Stimulated activated CD8-positive, alpha-beta memory T cell treated with anti-CD3 and anti-CD28 coated beads, Interleukin-15, amount 100 ng/mL, for 4 hours (primary cell): ENCODE measurements around the gene CDH13.

Source experiments
- DNase-seq, 2 donors: peaks; one replicate each; pipeline ENCODE4 v3.0.0-alpha.2; 2020; ENCODE audit warnings: low read depth in 2 of 2

The CDH13 gene

DNA sequence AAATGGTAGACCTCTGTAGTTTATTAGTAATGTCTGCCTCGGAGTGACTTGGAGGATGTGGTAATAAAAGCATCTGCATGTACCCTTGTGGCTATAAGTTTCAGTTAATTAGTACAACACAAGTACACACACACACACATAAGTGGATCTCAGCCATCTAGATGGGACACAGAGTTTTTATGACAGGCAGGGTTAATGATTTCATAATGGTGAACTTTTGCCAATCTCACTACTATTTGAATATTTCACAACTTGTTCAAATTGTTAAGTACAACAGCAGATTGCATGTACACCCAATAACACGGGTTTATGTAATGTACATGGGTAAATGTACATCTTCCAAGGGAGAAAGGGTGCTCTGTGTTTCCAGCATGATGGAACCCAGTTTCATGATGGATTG is 669.7 kb downstream of the CDH13 start:
- no peak for DNase-seq

DNA sequence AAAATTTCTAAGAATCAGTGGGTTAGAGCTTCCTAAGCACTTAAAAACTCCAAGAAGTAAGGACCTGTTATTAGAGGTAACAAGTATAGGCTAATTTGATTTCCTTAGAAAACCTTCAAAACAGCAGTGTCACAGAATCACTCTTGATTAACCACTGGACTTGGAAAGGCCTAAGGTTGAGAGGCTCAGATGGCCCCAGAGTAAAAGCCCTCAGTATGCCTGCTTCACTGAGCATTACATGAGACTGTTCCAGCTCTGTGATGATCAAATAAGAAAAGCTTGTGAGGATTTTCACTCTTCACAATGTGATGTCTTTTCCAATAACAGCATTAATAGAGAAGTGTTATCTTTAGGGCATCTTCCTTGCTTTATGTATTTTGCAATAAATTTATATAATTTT is 671.8 kb downstream of the CDH13 start:
- no peak for DNase-seq

DNA sequence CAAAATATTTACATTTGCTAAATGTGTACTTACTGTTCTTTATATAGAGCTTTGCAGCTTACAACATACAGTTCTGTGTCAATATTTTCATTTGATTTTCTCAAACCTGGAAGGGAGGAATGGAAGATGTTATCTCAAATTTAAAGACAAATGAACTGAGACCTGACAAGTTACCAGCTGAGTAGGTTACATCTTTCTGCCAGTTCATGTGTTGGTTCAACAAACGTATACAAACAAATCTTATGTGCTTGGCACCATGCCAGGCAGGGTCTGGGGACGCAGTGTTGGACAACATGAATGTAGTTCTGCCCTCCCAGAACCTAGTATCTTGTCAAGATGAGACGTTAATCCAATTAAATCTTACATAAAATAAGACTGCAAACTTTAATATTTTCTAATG is 673.6 kb downstream of the CDH13 start:
- no peak for DNase-seq

DNA sequence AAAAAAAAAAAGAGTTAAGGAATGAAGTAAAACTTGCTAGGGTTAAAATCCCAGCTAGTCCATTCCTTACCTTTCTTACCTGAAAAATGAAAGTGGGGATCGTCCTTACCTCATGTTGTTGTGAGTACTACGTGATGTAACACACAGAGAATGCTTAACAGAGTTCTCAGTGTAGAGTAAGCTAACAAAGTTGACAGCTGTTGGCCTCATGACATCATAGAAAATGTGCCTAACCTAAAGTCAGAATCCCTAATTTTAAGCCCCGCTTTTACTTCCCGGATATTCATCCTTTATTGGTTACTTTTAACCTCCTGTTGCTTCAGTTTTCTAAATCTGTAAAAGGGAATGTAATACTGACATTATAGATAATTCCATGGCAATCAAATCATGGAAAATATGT is 675.2 kb downstream of the CDH13 start:
- no peak for DNase-seq

DNA sequence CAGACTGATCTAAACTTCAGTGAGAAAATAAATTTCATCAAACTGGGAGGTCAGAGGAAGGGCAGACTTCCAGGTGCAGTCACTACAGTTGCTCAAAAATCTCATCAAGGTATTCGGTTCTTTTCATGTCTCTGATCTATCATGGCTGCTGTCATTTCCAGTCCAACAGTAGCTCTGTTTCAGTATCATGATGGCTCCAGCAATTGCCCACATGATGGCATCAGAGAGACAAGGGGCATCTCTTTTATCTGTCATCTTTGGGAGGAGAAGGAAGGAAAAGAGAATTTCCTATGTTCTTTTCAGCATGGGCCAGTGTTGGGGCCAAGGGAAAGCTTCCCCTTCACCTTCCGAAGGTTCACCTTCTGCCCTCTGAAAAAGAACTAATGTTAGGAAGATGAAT is 676.1 kb downstream of the CDH13 start:
- no peak for DNase-seq

DNA sequence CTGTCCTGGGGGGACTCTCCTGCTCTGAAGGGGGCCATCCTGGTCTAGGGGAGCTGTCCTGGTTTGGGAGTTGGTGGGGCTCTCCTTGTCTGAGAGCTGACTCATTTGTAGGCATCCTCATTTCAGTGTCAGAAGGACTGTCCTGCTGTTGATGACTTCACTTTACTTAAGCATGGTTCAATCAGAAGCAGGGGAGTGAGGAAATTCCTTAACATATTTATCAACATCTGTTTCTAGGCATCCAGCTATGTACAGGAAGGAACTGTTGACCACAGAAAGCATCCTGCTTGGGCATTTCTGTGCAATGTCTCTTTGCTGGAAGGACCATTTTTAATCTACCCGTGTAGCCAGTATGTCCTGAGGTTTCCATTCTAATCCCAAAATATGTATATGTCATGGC is 678.3 kb downstream of the CDH13 start:
- DNase-seq = no peak

DNA sequence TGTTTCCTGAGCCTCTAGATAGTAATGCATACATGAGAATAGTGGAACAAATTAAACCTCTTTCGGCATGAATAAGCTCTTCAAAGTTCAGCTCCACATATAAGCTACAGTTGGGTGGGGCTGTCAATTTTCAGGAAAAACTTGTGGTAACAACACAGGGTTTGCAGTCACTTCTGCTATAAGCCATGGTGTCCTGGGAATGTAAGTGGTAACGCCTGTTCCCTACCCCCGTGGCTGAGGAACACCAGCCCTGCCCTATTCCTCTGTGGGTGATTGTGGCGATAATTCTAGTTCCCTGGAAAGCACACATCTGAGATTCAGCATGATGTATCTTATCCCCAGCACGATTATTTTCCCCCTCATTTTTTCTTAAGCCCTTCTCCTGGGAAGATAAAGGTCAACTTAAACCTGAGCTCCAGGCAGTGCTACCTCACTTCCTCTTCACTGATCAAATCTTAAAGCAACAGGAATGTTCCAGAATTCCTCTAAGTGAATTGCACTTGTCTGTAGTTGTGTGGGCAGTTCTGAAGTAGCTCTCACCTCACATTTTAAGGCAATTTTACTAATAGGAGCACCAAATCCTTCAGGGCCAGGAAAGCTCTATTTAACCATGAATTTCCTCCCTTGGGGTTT is 680.3 kb downstream of the CDH13 start:
- DNase-seq = no peak

DNA sequence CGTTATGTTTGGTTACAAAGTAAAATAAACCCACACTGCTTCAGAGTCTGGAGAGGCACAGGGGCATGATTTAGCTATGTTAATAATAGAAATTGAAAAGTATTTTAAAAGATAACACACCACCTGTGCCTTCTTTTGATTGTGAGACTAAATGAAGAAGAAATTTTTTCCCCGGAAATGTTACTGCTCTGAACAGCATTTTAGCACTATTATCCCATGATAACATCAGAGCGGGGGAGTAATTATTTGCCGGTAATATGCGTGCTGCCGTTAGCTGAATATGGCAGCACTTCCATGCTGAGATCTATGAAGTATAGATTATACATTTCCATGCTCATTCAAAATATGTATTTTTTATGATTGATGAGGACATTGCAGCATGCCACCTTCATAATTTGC is 680.8 kb downstream of the CDH13 start:
- DNase-seq = no peak

DNA sequence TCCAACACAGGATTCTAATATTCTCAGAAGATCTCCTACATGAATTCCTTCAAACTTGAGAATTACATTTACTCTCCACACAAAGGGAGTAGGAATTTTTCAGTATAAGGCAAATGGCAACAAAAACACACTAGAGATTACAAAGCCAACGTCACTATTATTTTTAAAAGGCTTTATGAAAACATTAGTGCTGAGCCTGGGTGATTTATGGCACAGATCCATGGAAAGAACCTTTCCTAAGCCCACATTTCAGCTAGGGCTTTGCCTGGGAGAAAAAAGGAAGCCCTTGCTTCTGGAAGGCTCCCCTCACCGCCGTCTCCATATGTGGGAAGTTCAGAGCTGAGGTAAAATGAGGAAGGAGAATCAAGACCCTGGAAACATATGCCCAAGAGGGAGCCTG is 681.6 kb downstream of the CDH13 start:
- DNase-seq = no peak

DNA sequence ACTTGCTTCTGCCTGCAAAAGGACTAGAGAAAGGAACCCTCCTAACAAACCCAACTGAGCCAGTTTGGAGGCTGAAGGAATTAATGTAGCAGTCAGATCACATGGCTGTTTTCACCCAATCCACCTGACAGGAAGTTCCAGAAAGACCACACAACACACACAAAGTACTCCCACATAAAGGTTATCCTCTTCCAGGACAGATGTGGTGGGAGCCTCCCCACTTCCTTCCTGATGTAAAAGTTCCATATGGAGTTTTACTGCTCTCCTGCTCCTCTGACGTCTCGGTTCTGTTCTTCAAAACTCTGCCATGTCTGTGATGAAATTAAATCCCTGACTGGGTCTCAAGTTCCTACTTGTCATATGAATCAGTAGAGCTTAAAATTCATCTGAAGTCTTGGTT is 684.0 kb downstream of the CDH13 start:
- DNase-seq = no peak

DNA sequence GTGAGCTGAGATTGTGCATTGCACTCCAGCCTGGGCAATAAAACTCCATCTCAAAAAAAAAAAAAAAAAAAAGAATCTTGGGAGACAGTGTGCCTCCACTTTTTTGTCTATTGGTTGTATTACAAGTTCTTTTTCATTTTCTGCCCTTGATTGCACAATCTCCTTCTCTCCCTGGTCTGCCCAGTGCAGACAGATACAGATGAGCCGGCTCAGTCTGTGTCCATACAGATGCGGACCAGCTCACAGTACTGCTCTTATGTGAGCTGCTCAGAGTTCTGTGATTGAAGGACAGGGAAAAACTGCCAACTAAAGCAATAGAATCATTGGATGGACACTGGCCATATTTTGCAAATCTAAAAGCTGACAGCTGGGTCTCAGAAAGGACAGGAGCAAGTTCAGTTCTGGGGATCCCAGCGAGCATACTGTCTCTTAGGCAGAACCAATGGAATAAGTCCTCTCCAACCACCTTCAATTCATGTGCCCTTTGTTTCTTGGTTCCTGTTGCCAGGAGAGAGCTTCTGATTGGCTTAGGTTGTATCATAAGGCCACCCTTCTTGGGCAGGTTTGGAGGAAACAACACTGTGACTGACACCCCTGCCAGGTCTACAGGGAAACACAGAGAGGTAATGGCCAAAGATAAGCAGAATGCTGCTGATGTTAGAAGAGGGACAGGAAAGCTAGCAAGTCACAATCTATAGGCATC is 685.4 kb downstream of the CDH13 start:
- DNase-seq = no peak

DNA sequence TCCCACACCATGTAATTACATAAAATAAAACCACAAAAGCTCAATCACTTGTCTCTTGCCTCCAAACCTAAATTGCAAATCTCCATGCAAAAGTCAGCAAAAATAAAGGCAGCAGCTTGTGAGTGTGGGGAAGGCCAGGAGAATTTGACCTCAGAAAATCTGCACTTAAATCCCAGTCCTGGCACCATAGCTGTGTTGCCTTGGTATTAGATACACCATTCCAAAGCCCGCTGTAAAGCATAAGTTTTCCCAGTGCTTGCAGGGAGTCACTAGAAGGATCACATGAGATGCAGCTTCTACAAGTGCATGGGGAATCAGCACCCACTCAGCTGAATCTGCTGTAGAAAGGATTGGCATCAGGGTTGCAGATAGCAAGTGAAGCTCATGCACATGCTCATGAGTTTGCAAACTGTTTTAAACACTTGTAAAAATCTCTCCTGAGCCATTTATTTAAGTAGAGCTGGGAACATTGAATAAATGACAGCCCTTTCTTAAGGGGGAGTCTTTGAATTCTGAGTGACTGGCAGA is 686.0 kb downstream of the CDH13 start:
- no peak for DNase-seq

DNA sequence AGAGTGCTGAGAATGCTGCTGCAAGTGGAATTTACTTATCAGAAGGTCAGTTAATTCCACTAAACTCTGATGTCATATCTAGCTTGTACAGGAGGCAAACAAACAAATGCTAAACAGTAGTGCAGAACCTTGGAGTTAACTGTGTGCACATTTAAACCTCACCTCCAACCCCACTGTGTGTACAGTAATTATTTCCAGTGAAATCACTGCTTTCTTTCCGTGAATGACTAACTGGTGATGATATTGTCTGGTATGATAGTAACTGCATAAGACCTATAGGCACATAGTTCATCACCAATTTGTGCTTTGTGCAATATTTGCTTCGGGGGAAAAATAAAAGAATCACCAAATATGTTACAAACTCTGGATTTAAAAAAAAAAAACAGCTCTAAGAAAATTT is 688.5 kb downstream of the CDH13 start:
- DNase-seq = no peak

DNA sequence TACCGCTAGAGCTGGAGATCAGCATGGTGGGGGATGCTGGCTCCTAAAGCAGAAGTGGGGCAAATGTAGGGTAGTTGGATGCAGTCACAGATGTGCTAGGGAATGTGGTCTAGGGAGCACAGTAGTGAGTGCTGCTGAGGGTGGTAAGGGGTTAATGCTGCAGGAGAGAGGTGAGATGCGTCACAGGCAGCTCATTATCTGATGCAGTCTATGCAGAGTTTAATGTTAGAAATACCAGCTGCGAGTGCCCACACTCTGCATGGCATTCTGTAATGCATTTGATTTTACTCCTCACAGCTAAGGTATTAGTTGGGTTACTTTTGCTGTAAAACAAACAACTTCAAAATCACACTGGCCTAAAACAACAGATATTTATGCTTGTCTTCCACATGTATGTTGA is 689.7 kb downstream of the CDH13 start:
- DNase-seq = no peak

DNA sequence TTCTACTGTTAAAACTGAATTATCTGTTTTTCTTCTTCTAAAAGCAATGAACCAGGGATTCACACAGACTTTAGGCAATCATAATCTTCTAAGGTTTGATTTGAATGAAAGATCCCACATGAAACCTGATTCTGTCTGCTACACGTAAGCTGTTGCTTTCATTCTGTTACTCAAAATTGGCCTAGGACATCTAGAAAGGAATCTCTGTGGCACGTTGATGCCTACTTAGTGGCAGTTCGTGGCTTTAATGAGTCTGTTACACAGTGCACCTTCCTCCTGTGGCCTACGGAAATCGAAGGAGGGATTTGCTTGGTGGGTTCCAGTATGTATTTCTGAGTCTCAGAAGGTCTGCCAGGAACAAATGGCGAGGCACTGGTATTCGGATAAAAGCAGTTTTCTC is 691.6 kb downstream of the CDH13 start:
- no peak for DNase-seq

DNA sequence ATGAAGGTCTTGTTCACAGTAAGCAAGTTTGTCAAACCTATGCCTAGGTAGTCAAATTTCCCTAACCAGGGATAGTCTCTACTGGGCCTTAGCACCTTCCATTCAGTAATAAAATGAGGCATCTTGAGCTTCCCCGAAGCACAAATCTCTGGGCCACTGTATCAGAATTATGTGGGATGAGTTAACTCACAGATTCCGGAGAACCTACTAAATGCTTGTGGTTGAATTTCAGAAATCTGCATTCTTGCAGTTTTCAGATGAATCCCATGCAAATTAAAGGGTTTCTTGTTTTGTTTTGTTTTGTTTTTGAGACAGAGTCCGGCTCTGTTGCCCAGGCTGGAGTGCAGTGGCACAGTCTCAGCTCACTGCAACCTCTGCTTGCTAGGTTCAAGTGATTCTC is 702.2 kb downstream of the CDH13 start:
- DNase-seq = no peak

DNA sequence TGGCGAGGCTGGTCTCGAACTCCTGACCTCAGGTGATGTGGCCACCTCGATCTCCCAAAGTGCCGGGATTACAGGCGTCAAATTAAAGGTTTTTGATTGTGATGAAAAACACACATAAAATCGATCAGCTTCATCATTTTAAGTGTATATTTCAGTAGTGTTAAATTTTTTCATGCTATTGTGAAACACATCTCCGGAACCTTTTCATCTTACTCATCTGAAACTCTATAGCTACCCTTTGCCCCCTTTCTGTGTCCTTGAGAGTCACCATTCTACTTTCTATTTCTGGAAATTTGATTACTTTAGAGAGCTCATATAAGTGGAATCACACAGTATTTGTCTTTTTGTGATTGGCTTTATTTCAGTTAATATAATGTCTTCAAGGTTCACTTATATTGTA is 702.7 kb downstream of the CDH13 start:
- no peak for DNase-seq

DNA sequence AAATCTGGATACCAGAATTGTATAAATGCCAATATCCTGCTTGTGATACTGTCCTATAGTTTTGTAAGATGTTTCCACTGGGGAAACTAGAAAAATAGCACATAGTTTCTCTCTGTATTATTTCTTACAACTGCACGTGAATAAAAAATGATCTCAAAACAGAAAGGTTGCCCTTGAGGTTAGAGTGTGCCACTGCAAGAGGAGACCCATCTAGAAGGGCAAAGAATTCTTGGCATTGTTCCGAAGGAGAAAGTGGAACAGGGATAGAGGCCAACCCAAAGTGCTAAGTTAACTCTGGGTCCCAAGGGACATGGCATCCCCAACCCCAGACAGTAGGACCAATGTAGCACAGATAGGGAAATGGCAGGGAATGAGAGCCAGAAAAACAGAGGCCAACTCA is 703.5 kb downstream of the CDH13 start:
- DNase-seq = no peak

DNA sequence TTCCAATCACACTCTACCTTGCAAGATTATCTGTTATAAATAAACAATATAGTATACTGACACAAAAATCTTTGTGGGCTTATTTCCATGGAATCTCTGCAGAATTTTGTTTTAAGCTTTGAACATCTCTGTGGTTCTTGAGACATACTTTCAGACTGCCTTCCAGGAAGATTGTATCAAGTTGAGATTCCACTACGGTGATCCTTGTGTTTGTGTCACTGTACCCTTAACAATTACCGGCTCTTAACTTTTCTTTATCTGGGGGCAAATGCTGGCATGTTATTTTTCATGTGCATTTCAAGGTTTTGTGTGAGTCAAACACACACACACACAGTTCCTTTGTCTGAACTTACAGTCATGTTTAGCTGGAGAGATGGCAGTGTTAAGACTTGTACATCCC is 708.3 kb downstream of the CDH13 start:
- DNase-seq = no peak

DNA sequence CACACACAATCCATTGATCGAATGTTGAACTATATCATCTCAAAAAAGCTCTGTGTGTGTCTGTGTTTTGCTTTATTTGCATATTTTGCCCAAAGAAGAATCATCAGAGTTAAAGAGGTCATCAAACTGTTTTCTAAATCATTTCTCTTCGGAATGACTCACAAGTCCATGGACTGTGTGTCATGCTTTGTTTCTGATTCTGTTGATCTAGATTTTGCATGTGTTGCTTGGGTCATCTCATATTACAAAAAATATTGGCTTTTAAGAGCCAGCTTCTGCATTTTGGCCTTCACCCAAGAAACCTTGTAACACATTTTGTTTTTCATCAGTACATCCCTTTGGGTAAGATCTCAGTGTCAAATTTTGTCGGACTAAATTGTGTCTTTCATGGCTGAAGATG is 709.8 kb downstream of the CDH13 start:
- no peak for DNase-seq

DNA sequence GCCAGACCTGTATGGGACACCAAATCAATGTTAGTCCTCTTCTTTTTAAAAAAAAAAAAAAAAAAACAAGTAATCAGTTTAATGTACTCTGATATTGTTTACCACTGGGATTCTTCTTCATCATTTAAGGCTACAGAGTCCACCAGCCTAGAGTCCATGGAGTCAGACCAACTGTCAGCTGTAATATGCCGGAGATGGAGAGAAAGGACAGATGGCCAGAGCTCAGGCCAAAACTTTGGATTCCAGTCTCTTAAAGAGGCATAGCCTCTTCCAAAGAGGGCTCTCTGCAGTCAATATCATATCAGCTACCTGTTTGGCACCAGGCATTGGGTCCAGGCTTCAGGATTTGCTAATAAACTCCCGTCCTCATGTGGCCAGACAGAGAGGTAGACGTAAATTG is 711.4 kb downstream of the CDH13 start:
- DNase-seq = no peak

DNA sequence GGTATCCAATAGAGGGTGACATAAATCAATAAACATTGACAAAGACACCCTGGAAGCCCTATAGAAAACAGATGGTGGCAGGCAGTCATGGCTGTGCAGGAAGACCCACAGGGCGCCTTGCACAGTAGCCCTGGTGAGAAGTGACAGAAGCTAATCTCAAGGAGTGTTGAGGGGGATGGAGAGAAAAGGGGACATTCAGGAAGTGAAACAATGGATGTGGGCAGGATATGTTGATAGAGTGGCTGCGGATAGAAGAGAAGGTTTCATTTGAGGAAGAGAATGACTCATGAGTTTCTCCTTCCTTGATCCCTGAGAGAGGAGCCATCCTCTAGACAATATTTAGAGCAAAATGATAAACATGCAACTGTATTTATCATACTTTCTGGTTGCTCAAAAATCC is 712.2 kb downstream of the CDH13 start:
- DNase-seq = no peak

DNA sequence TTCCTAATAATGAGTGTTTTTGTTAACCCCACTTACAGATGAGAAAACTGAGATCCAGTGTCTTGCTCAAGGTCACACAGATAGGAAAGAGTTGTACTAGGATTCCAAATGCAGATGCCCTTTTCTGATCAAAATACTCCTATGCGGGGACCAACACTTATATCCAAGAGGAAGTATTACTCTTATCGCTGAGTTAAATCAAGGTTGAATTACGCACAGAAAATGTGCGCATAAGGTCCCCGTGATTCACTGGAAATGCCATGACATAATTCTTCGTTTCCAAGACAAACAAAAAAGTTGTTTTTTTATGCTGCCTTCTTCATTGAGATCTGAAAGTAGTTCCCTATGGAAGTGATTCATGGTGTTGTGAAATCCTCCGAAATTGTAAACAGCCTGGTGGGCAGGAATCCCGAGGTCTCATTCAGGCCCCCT is 717.2 kb downstream of the CDH13 start:
- DNase-seq = no peak
